ENCODE data around the gene SYT12.

Gene SYT12

GRCh38 chr11:67022961-67023956 lies at the start of gene SYT12:
SYT12 (plus strand) TSS chr11:67023134; CDS start chr11:67030145, 7,011 bp downstream.
- DNase-seq (ENCODE audit: extremely low read depth, low read depth) = no peak
- no peak for TF ChIP-seq CTCF (IDR thresholded peaks at IDR 0.05; ENCODE audit: low read depth, low read length, missing control alignments)
- H3K4me3 ChIP-seq (replicated peaks; ENCODE audit: low read depth, low read length) = peak within 1 kb of the TSS; percentile 32

- H3K4me3 ChIP-seq (replicated peaks; ENCODE audit: low read depth, low read length) = no peak overlapping the region
- TF ChIP-seq CTCF (IDR thresholded peaks at IDR 0.05; ENCODE audit: low read depth, low read length, missing control alignments) = no peak
- DNase-seq (ENCODE audit: extremely low read depth, low read depth) = no peak
Measured at GRCh38 chr11:66973956-66974580, 48.9 kb upstream of the SYT12 start.

GRCh38 chr11:66974724-66975404 lies 48.1 kb upstream of the SYT12 start, which contains the start of gene C11orf86:
C11orf86 (plus strand) TSS chr11:66975304; CDS start chr11:66975363, 59 bp downstream.
- TF ChIP-seq CTCF (IDR thresholded peaks at IDR 0.05; ENCODE audit: low read depth, low read length, missing control alignments) = no peak
- H3K4me3 ChIP-seq (replicated peaks; ENCODE audit: low read depth, low read length) = no peak within 1 kb of the TSS
- no peak for DNase-seq (ENCODE audit: extremely low read depth, low read depth)

GRCh38 chr11:66975405-66976027 lies 47.4 kb upstream of the SYT12 start:
- DNase-seq (ENCODE audit: extremely low read depth, low read depth) = no peak
- no peak overlapping the region for H3K4me3 ChIP-seq (replicated peaks; ENCODE audit: low read depth, low read length)
- no peak for TF ChIP-seq CTCF (IDR thresholded peaks at IDR 0.05; ENCODE audit: low read depth, low read length, missing control alignments)

GRCh38 chr11:66976028-66976467 lies 46.9 kb upstream of the SYT12 start:
- TF ChIP-seq CTCF (IDR thresholded peaks at IDR 0.05; ENCODE audit: low read depth, low read length, missing control alignments) = peak; percentile 83
- DNase-seq (ENCODE audit: extremely low read depth, low read depth) = no peak

GRCh38 chr11:66976925-66977324 lies 46.0 kb upstream of the SYT12 start:
- DNase-seq (ENCODE audit: extremely low read depth, low read depth) = no peak
- no peak overlapping the region for H3K4me3 ChIP-seq (replicated peaks; ENCODE audit: low read depth, low read length)
- no peak for TF ChIP-seq CTCF (IDR thresholded peaks at IDR 0.05; ENCODE audit: low read depth, low read length, missing control alignments)

More at GRCh38 chr11:66976028-66976467, 46.9 kb upstream of the SYT12 start:
- H3K4me3 ChIP-seq (replicated peaks; ENCODE audit: low read depth, low read length) = no peak overlapping the region

Data from HFF-Myc (cell line).